ACHN (cell line): Measurements from ENCODE around the gene PPP1R3E.
A peak's percentile ranks its signal among the peaks of the same experiment; 100 is the strongest.
"Not testable (repeated sequence)": the region's sequence is repeated elsewhere in the genome, so short reads cannot be mapped to it uniquely, and the experiment has no call there.

Source experiments
- DNase-seq: peaks from one replicate; pipeline ENCODE4 v3.0.0-alpha.2; 2015
- in situ Hi-C: cut with HindIII; loops from 2 replicates; pipeline ENCODE4 v1.10.0; 2017; ENCODE audit warnings: low sequenced_read_pairs, low pct_ligation_motif_present, low pct_unique_long_range_greater_than_20kb

The PPP1R3E gene

DNA sequence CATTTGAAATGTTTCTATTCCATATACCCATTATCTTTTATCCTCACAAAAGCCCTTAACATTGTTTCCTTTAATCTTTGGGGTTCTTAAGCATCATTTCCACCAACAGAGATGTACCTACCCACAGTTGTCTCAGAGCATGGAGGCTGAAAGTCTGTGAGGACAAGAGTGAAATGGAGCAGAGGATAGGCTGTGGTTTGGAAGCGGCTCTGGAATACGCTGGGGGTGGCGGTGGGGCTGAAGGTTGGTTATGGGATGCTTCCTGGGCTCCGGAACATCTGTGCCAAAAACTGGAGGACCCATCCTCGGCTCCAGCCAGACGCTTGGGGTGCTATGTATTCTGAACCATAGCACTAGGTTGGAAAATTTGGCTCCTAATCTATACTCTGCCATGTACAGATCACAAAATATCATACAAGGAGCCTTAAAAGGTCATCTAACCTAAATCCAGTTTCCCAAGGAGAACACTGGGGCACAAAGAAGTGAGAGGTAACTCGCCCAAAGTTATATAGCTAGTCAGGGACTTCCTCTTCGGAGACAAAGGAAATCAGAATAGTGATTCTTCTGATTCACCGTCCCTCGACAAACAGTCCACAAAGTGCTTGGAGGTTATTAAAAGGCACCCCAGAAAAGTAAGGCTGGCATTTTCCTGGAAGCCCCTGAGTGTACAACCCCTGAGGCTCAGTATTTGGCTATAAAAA lies 2.5 kb downstream of the PPP1R3E start:
- in situ Hi-C loops = no loop called here
- DNase-seq = no peak

DNA sequence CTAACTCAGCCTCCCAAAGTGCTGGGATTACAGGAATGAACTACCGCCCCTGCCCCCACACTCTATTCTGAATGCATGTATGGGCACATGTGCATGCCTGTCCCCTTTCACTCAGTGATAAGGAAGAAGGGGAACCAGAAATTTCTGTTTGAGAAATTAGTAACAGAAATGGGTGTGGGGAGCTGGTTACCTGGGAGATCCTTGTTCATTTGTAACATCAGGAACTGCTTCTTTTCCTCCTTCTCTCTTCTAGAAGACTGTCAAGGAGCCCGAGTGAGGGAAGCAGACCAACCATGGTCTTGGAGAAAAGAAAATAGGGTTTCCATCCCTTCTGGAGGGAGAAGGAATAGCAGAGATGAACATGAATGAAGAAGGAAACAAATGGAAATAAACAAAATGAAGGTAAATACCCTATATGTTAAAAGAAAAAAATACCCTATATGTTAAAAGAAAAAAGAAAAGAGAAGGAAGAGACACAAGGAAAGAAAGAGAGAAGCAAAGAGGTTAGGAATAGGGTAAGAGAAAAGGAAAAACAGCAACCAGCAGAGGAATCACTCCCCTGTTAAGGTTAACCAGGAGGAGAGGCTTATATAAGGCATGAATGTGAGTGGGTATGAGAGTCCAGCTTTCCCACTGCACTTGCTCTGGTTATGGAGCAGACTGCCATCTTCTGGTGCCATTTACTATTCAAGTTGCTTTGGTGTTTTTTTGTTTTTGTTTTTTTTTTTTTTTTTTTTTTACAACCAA lies 3.3 kb downstream of the PPP1R3E start:
- DNase-seq = peak; percentile 42
- in situ Hi-C loops = no loop called here

DNA sequence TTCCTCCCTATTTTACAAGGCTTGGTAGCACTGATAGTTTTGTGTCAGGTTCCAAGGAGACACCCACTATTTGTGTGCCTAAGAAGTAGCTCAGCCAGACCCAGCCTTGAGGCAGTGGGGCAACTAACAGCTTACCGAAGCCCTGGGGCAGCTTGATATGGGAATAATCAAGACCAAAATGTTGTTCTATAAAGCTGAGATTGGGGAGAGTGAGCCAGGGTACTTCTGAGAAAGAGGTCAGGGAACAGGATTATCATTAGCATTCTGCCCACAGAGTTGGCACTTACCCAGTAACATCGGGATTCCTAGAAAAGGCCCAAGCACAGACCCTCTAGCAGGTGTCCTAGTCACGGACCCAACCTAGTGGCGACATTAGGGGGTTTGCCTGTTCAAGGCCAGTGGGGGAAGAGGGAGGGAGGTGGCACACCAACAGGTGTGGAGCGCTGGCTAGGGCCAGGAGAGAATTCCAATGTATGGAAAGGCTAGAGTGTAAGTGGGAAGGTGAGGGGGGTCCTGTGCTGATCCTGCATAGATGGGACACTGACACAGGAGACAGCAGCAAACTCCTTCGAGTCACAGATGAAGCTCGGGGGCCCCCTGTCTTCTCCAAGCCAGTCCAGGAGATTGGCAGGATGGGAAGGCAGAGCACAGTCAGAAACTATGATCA lies 4.9 kb downstream of the PPP1R3E start:
- DNase-seq = no peak
- in situ Hi-C loops = no loop called here

GRCh38 chr14:23297096-23297495 lies 5.6 kb downstream of the PPP1R3E start:
- DNase-seq = no peak
- in situ Hi-C loops = no loop called here

- in situ Hi-C loops = no loop called here
- DNase-seq = no peak
These were observed 6.5 kb downstream of the PPP1R3E start for GRCh38 chr14:23296012-23296777.

- in situ Hi-C loops = no loop called here
- DNase-seq = peak; percentile 55
These were observed 7.7 kb downstream of the PPP1R3E start for GRCh38 chr14:23294734-23295561.

GRCh38 chr14:23286902-23287479 lies 15.7 kb downstream of the PPP1R3E start:
- no peak for DNase-seq
- in situ Hi-C loops = no loop called here

DNA sequence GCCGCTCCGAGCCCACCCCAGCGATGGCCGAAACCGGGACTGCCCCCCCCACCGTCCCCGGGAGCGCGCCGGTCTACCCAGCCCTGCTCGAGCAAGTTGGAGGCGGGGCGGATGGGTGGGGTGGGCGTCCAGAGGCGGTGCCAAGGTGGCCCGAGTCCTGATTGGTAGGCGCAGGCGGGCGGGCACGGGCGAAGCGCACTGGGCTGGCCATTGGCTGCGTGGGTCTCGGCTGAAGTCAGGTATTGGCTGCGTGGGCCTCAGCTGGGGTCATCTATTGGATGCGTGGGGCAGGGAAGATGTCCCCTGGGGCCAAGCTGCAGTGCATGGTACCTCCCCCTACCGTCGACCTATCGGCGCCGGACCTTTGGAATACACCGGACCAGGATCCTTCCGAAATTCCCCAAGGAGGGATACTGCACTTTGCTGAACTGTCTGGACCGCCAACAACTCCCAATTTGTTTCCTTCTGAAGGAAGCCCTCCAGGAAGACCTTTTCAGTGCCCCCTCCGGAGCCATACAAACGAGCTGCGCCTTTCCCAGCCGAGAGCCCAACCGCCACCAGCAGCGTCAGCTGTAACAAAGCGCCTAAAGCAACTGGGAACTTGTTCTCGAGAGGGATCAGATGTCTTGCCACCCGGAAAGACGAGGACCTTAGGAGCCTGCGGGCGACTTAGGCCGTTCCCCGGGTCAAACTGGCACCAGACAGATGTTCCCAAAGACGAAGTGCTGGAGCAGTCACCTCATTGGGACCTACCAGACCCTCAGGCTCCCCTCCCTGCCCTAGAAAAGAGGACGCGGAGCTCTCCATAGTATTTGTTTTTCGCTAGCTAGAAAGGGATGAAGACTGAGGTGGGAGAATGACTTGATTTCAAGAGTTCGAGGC lies 16.4 kb downstream of the PPP1R3E start, which contains the start of gene HOMEZ:
TSS of gene HOMEZ (minus strand) at position 113 of the 882 bp plus-strand sequence. CDS start 180 bp downstream, outside the sequence.
- DNase-seq = peak; percentile 96
- in situ Hi-C loops = no loop called here

GRCh38 chr14:23285530-23286019 lies 17.1 kb downstream of the PPP1R3E start:
- in situ Hi-C loops = no loop called here
- DNase-seq = peak; percentile 18

DNA sequence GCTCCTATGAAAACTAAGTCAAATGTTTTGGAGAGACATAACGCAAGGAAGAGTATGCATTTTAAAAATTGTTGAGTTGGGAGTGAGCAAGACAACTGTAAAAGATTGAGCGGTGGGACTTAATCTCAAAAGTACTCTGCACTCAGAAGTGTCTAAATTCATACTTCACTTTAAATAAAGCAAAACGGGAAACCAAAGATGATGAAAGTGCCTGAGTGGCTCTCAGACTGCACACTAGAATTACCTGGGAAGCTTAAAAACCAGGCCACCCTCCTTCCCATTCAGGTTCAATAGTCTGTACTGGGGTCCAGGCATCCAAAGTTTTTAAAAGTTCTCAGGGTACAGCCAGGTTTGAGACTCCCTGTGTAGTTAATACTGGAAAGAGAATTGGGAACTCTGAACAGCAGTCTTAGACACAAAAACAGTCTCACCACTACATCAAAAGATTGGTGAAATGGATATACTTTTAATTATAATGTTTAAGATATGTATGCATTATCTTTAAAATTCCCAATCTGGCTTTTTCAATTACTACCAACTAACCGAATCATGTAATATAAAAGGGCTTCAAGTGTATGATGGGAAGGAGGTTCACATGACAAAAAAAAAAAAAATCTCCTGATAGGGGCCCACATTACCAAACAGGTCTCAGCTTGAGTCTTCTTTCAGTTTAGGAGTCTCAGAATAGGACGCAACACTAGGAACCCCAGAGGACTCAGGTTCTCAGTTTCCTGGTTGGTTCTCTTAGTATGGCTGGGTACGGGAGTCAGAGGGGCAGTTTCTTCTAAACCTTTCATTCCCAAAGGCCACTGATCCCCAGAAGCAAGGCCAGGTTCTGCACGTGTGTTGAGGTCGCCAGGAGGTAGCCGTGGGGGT lies 17.8 kb downstream of the PPP1R3E start:
- in situ Hi-C loops = no loop called here
- peak; percentile 9 for DNase-seq

GRCh38 chr14:23281247-23281646 lies 21.4 kb downstream of the PPP1R3E start:
- in situ Hi-C loops = no loop called here
- DNase-seq = no peak

DNA sequence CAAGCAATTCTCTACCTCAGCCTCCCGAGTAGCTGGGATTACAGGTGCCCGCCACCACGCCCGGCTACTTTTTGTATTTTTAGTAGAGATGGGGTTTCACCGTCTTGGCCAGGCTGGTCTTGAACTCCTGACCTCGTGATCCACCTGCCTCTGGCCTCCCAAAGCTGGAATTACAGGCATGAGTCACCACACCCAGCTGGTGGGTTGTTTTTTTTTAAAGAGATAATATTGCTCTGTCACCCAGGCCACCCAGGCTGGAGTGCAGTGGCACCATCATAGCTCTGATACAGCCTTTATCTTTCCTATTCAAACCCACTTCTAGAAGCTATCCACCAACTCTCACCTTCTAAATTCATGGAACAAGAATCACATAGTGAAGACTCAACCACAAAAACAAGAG lies 24.7 kb downstream of the PPP1R3E start:
- DNase-seq, in situ Hi-C loops: not testable (repeated sequence)

GRCh38 chr14:23277189-23277588 lies 25.5 kb downstream of the PPP1R3E start:
- no peak for DNase-seq
- in situ Hi-C loops = no loop called here

GRCh38 chr14:23275412-23275811 lies 27.2 kb downstream of the PPP1R3E start:
- DNase-seq = no peak
- in situ Hi-C loops = no loop called here

DNA sequence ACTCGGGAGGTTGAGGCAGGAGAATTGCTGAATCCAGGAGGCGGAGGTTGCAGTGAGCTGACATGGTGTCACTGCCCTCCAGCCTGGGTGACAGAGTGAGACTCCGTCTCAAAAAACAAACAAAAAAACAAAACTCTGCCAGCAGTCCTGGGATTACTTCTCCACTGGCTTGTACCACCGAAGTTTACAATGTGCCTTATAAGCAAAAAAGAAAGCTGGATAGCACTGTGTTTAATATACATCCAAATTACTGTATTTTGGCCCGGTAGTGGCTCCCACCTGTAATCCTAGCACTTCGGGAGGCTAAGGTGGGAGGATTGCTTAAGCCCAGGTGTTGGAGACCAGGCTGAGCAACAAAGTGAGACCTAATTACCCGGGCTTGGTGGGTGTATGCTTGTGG lies 33.5 kb downstream of the PPP1R3E start:
- in situ Hi-C loops = no loop called here
- no peak for DNase-seq

- DNase-seq, in situ Hi-C loops: not testable (repeated sequence)
These were observed 41.8 kb downstream of the PPP1R3E start for GRCh38 chr14:23260849-23261248.
